ENCODE data around the gene SUN3. TPM values are rescaled to one million over a fixed set of nuclear protein-coding genes. Genes with fewer than 3 reads are reported as not detected.

SUN3 gene
- total RNA-seq, 1 experiment from 2014 or later: not detected

DNA sequence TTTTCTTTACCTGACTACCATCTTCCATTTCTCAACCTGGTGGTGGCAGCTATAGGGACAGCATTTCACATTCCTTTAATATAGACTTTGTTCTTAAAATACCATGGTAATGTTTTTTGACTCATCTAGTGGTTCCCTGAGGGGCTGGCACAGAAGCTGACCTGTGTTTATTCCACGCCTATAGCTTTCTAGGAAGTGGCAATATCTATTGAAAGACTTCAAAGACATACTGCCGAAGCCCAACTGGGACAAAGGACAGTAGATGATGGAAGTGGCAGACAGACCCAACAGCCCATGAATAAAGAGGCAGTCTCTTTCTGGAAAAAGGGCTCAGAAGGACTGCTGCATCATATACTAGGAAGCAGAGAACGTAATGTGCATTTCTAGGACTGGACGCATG is 11.2 kb downstream of the SUN3 start:
- Mint-ChIP-seq H3K9me3 (peaks cover 3 to 6% of the 10 kb centered on the region in 2 experiments; a peak in 2 of 5 replicates), H3K27ac (no peak overlapping the region), H3K36me3 (ENCODE audit: insufficient read depth in 1 of 3, low read depth in 3 of 3) (no peaks in the 10 kb centered on the region), H3K4me1 (peaks cover 0 to 4% of the 10 kb centered on the region in 2 experiments; a peak in 2 of 4 replicates), H3K4me3 (no peak overlapping the region), H3K27me3 (ENCODE audit: low read depth) (peaks cover 3% of the 10 kb centered on the region; the same call in 1 of the 2 replicates)
- Histone ChIP-seq H2AFZ (ENCODE audit: low read length) (no peak overlapping the region), H3K23ac (ENCODE audit: insufficient read length, low read depth, low read length) (no peak overlapping the region), H3K27ac (ENCODE audit: insufficient read length, low read depth, low read length) (no peak overlapping the region), H3K18ac (ENCODE audit: insufficient read length, low read depth, low read length) (no peak overlapping the region), H2BK20ac (ENCODE audit: low read depth, low read length, poor library complexity, severe bottlenecking) (no peak overlapping the region), H2BK12ac (ENCODE audit: insufficient read length, low read depth, low read length) (no peak overlapping the region), H3K9me3 (ENCODE audit: control insufficient read depth, low read depth, low read length) (no peaks in the 10 kb centered on the region), H2BK5ac (ENCODE audit: insufficient read length, low read length) (no peak overlapping the region), H4K5ac (ENCODE audit: insufficient read length, low read depth, low read length) (no peak overlapping the region), H3K4ac (ENCODE audit: low read depth, low read length) (no peak overlapping the region), H3T11ph (ENCODE audit: low read length) (no peak overlapping the region), H4K20me1 (ENCODE audit: control insufficient read depth, insufficient read depth, insufficient read length) (no peaks in the 10 kb centered on the region), H3K23me2 (ENCODE audit: insufficient read length, low read depth, low read length, poor library complexity, severe bottlenecking) (no peaks in the 10 kb centered on the region), H3K56ac (ENCODE audit: insufficient read length, low read depth, low read length) (no peak overlapping the region), H3K9ac (ENCODE audit: extremely low read depth, insufficient read length, low read length) (no peak overlapping the region), H3K27me3 (ENCODE audit: insufficient read depth, low read length) (no peaks in the 10 kb centered on the region), H4K8ac (replicated peaks; ENCODE audit: insufficient read length, low read depth, low read length) (no peak overlapping the region), H2AK5ac (ENCODE audit: insufficient read length, low read length) (no peak overlapping the region), H2BK120ac (ENCODE audit: low read depth, low read length, poor library complexity, severe bottlenecking) (no peak overlapping the region), H3K79me2 (ENCODE audit: insufficient read depth, low read length) (no peaks in the 10 kb centered on the region), H4K91ac (ENCODE audit: insufficient read length, low read depth, low read length) (no peak overlapping the region), H3K14ac (ENCODE audit: insufficient read depth, low read length) (no peak overlapping the region), H3K79me1 (ENCODE audit: insufficient read depth, low read depth, low read length, poor library complexity, severe bottlenecking) (no peaks in the 10 kb centered on the region), H2BK15ac (ENCODE audit: low read depth, low read length) (no peak overlapping the region), H3K4me1 (ENCODE audit: insufficient read depth, low read length) (no peaks in the 10 kb centered on the region), H3K4me2 (ENCODE audit: insufficient read depth, insufficient read length, low read length) (no peak overlapping the region)
- no CpG with 5 or more reads among the region's 4 CpGs for WGBS (ENCODE audit: extremely low coverage, insufficient read length, low lambda C conversion rate)
- TF ChIP-seq, protein P1, sequence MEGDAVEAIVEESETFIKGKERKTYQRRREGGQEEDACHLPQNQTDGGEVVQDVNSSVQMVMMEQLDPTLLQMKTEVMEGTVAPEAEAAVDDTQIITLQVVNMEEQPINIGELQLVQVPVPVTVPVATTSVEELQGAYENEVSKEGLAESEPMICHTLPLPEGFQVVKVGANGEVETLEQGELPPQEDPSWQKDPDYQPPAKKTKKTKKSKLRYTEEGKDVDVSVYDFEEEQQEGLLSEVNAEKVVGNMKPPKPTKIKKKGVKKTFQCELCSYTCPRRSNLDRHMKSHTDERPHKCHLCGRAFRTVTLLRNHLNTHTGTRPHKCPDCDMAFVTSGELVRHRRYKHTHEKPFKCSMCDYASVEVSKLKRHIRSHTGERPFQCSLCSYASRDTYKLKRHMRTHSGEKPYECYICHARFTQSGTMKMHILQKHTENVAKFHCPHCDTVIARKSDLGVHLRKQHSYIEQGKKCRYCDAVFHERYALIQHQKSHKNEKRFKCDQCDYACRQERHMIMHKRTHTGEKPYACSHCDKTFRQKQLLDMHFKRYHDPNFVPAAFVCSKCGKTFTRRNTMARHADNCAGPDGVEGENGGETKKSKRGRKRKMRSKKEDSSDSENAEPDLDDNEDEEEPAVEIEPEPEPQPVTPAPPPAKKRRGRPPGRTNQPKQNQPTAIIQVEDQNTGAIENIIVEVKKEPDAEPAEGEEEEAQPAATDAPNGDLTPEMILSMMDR (conservative IDR thresholded peaks at IDR 0.05): no peak
- DNase-seq: no peak
